GM21737 (cell line): ENCODE measurements around the gene TAGLN.

ENCODE experiments used
- ATAC-seq: cut with Tn5 transposase; IDR thresholded peaks from one replicate; pipeline ENCODE4 v1.9.1; 2021; ENCODE audit warnings: mild to moderate bottlenecking, moderate library complexity; ENCODE audit not compliant: unreplicated experiment

Gene TAGLN

DNA sequence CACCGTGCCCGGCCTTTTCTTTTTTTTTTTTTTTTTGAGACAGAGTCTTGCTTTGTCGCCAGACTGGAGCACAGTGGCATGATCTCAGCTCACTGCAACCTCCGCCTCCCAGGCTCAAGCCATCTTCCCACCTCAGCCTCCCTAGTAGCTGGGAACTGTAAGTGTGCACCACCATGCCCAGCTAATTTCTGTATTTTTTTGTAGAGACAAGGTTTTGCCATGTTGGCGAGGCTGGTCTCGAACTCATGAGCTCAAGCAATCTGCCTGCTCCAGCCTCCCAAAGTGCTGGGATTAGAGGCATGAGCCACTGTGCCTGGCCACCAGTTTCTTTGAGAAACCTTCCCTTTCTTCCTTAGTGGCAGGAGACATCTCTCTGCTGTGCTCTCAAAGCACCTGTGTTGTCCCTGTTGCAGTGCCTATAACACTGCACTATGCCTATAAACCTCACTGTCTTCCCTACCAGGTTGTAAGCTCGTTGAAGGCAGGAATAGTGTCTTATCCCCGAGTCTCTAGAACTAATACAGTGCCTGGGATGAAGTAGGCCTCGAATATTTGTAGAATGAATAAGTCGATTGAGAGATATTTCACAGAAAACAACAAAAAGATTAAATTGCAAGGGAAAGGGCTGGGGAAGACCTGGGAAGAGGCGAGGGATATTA, 13.7 kb downstream of the TAGLN start:
- no peak for ATAC-seq

DNA sequence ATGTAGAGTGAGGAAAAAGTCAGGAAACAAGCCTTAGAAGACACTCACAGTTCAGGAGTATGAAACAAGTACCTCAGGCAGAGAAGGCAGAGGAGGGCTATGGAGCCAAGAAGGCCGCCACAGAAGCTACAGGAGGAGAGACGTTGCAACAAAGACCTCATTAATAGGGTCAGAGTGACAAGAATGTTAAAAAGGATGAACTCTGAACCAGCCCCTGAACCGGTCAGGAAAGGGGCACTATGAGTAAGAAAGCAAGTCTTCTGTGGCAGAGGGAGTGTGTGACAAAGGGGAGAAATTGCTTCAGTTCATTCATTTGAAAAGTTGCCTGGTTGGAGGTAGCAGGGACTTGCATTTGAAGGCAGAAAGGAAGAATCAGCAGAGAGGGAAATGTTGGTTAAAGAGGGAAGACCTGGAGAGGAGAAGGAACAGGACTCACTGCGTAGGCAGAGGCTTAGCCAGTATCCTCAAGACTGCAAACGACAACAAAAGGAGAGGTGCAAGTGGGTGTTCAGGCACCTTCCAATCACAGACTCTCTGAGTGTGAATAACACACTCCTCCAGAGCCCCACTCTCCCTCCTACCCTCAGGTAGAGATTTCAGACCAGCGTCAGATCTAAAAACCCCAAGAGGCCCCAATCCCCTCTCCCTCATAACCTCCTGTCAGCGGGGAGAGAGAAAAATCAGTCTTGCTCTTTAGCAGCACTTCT, 15.4 kb downstream of the TAGLN start:
- no peak for ATAC-seq

GRCh38 chr11:117217141-117218084, 18.2 kb downstream of the TAGLN start:
- no peak for ATAC-seq

- ATAC-seq, result no peak
Measured at GRCh38 chr11:117218133-117218915, 19.2 kb downstream of the TAGLN start.

- no peak for ATAC-seq
Measured at GRCh38 chr11:117219001-117219400, 19.8 kb downstream of the TAGLN start.

DNA sequence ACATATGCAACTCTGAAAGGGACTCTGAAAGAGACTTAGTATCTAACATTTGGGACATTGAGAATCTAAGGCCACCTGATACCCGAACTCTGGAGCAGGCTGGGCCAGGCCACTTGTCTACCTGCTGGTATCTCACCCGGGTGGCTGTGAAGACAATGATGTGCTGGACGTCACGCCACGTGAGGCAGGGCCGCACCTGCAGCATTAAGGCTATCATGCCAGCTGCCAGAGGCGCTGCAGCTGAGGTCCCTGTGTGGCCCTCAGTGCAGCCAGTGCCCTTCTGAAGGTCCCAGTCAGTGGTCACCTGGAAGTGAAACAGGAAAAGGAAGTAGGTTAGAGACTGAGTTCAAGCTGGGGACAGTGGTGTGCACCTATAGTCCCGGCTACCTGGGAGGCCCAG, 20.3 kb downstream of the TAGLN start:
- ATAC-seq, result no peak

- no peak for ATAC-seq
Measured at GRCh38 chr11:117219995-117220394, 20.8 kb downstream of the TAGLN start.

DNA sequence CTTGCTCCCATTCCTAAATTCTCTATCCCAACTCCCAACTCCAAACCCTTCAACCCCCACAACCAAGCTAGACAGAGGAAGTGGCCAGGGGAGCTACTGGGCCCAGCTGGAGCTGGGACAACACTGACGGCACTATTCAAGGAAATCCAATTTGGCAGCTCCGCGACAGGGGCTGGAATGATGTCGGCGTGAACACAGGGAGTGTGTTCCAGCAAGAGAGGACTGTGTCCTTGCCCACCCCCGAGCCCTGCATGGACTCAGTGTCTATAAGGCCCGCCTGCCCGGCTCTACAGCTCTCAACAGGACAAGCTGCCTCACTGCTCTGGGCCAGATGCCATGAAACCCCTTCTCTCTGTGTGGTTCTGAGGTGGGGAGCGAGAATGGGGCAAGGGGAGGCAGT, 21.4 kb downstream of the TAGLN start:
- no peak for ATAC-seq

DNA sequence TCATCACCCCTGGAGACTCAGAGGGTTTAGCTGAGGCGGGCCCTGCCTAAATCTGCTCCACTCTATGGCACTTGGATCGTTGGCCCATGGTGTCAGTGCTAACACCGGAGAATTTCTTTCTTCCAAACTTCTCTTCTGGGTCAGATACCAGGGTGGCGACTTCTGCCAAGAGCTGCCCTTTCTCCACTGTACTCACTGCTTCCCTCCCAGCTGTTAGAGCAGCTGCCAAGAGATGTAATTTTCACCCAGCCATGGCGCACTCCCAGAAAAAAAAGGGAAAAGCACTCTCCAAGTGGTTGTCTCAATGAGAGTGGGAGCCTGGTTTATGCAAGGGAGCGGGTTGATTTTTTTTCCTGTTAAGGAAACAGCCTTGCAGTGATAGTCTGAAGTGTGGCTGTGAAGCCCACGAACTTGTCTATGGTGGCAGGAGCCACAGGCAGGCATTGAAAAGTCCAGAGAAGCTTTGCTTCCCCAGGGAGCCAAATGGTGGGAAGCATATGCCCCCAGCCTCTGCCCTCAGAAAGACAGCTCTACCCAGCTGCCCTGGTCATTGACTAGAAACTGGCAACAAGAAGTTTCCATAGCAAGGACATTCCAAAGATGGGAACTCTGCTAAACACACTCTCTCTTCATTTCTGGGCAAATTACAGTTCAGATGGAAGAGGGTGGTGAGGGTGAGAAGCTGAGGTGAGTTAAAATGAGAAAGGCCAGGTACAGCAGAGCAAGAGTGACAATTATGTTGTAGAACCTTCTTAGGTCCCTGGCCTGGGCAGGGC, 22.0 kb downstream of the TAGLN start:
- no peak for ATAC-seq

DNA sequence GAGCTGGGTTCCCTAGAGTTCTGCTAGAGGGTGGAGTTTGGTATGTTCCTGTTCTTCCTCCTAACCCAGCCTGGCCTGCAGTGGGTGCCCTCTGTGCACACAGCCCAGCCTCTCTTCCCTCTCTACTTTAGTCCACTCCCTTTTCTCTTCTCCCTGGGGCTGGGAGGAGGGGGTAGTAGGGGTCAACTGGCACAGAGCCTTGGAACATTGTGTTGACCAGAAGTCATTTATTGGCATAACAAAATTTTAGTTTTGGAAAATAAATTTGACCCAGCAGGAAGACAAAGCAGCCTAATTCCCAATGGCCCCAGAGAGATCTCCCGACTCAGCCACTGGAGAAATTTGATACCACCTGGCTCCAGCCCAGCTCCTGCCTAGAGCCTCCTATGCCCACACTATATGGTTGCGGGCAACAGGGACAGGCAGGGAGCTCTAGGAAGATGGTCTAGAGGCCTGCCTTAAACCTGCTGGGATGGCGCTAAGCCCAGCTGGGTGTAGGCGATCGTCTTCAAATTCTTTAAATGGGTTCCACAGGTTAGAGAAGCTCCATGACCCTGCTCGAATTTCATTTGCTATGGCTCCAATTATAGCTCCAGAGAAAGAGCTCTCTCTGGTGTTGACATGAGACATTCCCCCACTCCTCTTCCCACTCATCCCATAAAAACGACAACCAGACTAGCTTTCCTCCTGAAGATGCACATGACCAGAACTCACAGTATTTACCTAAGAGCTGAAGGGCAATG, 22.8 kb downstream of the TAGLN start:
- ATAC-seq, result no peak

GRCh38 chr11:117222991-117223740, 24.0 kb downstream of the TAGLN start:
- no peak for ATAC-seq

- ATAC-seq, result no peak
Measured at GRCh38 chr11:117223741-117224689, 24.8 kb downstream of the TAGLN start.

GRCh38 chr11:117225553-117226170, 26.5 kb downstream of the TAGLN start:
- no peak for ATAC-seq

DNA sequence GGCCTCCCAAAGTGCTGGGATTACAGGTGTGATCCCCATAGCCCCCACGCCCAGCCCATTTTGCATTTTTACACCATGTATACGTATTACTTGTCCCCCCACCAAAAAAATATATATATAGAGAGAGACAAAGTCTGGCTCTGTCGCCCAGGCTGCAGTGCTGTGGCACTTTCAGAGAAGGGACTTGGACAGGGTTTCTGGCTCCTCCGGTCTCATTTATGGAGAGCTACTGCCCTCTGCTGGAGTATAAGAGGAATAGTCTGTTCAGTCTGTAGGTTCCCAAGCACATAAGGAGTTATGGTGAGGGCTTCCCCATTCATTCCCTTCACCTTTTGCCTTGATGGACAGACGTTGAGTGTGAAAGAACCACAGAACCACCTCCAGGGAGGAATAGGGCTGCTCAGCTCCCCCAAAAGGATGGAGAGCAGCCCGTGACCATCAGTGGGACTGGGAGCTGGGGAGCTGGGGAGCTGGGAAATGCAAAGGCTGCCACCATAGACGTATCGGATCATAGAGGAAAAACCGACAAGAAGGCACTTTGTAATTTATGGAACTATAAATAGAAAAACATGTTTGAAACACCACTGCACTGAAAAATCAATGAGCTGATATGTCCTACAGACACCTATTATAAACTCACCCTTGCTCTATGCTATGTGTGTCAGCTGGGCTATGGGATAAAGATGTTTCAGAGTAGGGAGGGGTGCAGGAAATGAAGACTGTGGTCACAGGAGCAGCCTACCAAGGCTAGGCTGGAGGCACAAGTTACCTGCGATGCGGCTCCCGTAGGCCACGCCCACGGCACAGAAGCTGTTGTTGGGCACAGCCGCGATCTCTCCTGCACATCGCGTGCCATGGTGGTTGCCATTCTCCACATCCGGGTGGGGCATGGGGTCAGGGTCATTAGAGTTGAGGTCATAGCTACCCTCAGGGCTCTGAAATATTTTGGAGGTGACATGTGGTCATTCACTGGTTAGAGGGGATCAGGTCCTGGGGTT, 27.5 kb downstream of the TAGLN start:
- ATAC-seq, result peak; percentile 46

DNA sequence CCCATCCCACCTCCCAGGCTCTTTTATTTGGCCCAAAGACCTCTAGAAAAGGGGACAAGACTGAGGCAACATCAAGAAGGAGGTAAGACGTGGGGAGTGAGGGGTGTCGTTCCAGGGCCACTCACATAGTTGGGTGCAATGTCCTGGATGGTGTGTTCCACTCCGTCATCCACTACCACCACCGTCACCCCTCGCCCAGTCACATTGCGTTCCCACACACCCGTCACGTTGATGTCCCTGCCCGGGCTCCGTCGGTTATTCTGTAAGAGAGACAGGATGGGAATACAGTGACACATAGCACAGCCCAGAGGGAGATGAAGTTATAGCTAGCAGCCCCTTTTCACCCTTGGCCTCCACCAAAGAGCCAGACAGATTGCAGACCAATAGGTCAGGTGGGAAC, 28.9 kb downstream of the TAGLN start:
- no peak for ATAC-seq

DNA sequence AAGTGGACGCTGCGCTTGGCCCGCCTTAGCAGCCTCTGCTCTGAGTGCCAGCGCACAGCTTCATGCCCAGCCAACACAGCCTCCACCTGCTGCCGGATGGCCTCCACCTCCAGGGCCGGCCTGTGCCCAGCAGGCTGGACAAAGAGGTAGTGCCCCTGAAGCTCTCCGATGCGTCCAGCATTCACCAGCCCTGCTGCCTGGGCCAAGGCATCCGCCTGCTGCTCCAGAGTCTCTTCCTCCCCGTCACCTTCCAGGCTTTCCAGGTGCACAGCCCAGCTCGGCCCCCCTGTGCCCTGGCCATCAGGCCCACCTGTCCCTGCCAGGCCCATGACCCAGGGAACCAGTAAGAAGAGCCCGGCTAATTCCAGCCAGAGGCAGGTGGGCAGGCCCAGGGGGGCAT, 30.2 kb downstream of the TAGLN start:
- ATAC-seq, result no peak
